Heart right ventricle (tissue), 16 donors: ENCODE measurements around the gene VCAN. TPM values are rescaled to one million over a fixed set of nuclear protein-coding genes. Genes with fewer than 3 reads are reported as not detected.

Experiments
- ATAC-seq, 8 donors: fragments of 200-7000 bp; cut with Tn5 transposase; one replicate each; pipeline ENCODE4 v1.9.1; 2020; ENCODE audit warnings: mild to moderate bottlenecking in 8 of 8, moderate library complexity in 8 of 8, moderate number of reproducible peaks in 1 of 8
- DNase-seq, 2 donors: peaks; one replicate each; pipeline ENCODE4 v3.0.0-alpha.2; 2020
- H3K27ac ChIP-seq, 10 donors: fragments of 200-600 bp; sonication (generic) in 2 of 10; one replicate each; pipeline versions ENCODE4 v1.5.0 to v1.8.0; 2020 to 2022; ENCODE audit warnings: mild to moderate bottlenecking in 3 of 10
- H3K27me3 ChIP-seq, 7 donors: fragments of 200-600 bp; one replicate each; pipeline ENCODE4 v1.8.0; 2021 to 2022; ENCODE audit warnings: mild to moderate bottlenecking in 2 of 7
- H3K36me3 ChIP-seq, 9 donors: fragments of 200-600 bp; sonication (generic) in 1 of 9; one replicate each; pipeline versions ENCODE4 v1.5.0 to v1.8.0; 2020 to 2022; ENCODE audit warnings: mild to moderate bottlenecking in 2 of 9
- H3K4me1 ChIP-seq, 9 donors: fragments of 200-600 bp; sonication (generic) in 1 of 9; one replicate each; pipeline versions ENCODE4 v1.5.0 to v1.8.0; 2020 to 2022; ENCODE audit warnings: mild to moderate bottlenecking in 4 of 9
- H3K4me3 ChIP-seq, 10 donors: fragments of 200-600 bp; sonication (generic) in 2 of 10; one replicate each; pipeline versions ENCODE4 v1.5.0 to v1.8.0; 2020 to 2022; ENCODE audit warnings: mild to moderate bottlenecking in 7 of 10, moderate library complexity in 2 of 10
- H3K9me3 ChIP-seq, 11 donors: fragments of 200-600 bp in 10 of 11; sonication (generic) in 2 of 11; one replicate each; pipeline versions ENCODE4 v1.5.0 to v1.8.0; 2013 to 2022; ENCODE audit warnings: mild to moderate bottlenecking in 2 of 11, control low read depth in 1 of 11, moderate library complexity in 1 of 11
- CTCF ChIP-seq, 9 donors: fragments of 200-600 bp; sonication (generic) in 2 of 9; IDR thresholded peaks; one replicate each; pipeline versions ENCODE4 v1.5.0 to v1.8.0; 2021 to 2022; ENCODE audit warnings: antibody characterized with exemption in 9 of 9, mild to moderate bottlenecking in 5 of 9, moderate library complexity in 1 of 9
- WGBS, 2 donors: extraction: QIAGEN DNeasy Blood & Tissue Kit; methylation state at CpG; one replicate each; pipeline ENCODE4 v1.1.7; 2013; ENCODE audit warnings: inconsistent platforms in 1 of 2; 5-methylcytosine and 5-hydroxymethylcytosine counted together
- intact Hi-C, 10 donors: fragments of 100-400 bp; cut with DNase I; formaldehyde crosslinking; loops; one replicate each; pipeline versions ENCODE4 v1.11.1 to v1.14.2; 2022
- polyA plus RNA-seq, 2 donors: library from polyadenylated mRNA; stranded (reverse); fragments of 200-250 nt; gene quantifications; one replicate each; pipeline ENCODE4 v1.2.3, GENCODE V29; 2013
- total RNA-seq, 10 donors: library from RNA; stranded (reverse); fragmentation: NEBNext Ultra II Directional in 3 of 10; extraction: Animal tissue kit (Norgen Biotek cat#: 25700) in 3 of 10; gene quantifications; one replicate each; pipeline versions ENCODE4 v1.2.1 to v1.2.4, GENCODE V29; 2021 to 2023
- donor health status: Arrhythmogenic right ventricular cardiomyopathy.
- donor health status: ischemic (EF 13 %, LVEDD 7.1; RV severe dilation, severe dysfunction).
- donor health status: healthy with polysubstance abuse.
- donor health status: DM: no; HTN: yes; CAD: no.
- donor health status: DM: no; HTN: no; CAD: no.
- donor health status: ischemic (EF 25% LVEDD 6.9; RV normal size, moderate dysfunction).
- donor health status: ischemic (EF 25% LVEDD 5.7; RV mildly dilated, moderate dysfunction).
- donor health status: healthy.
- donor health status: DM: yes; HTN: yes; CAD: no.
- donor health status: Ischemic cardiomyopathy.
- donor health status: ischemic (EF 35%, LVEDD 5.7; RV mildly dilated, moderate dysfunction).
- donor health status: nonischemic (EF 11% LVEDD 7.7; RV severe dilation, severe dysfunction).
- donor health status: DM: yes; HTN: yes; CAD: no.
- donor health status: PGD.
- donor health status: ischemic (EF 29% LVEDD 5.4; RV normal size, mild dysfunction).
- donor health status: nonischemic (EF 23%, LVEDD 6.1; RV moderate dilation, normal function).

The VCAN gene
- total and polyA plus RNA-seq, 12 donors = 10.6 to 93.7 (median 26.3) TPM

GRCh38 chr5:83474991-83475390 is 3.4 kb downstream of the VCAN start:
- Histone ChIP-seq H3K36me3 (peaks cover 0 to 9% (median 0%) of the 10 kb centered on the region in 9 donors), H3K9me3 (no peaks in the 10 kb centered on the region), H3K27me3 (peaks cover 0 to 70% (median 57%) of the 10 kb centered on the region in 7 donors), H3K27ac (peak overlapping the region; percentile 7 to 86 (median 66)), H3K4me1 (peaks cover 0 to 67% (median 36%) of the 10 kb centered on the region in 9 donors), H3K4me3 (peak overlapping the region in 9 of 10 donors; percentile 33 to 68 (median 59))
- WGBS, 2 donors = 31% methylated on average over 8 of the region's 8 CpGs
- intact Hi-C loops = loop anchor here in 7 of 10 donors (5.0 to 10.0 kb wide), 7 partner anchors 43 to 1123 kb away; no protein-coding TSS in a partner anchor
- DNase-seq (no peak), ATAC-seq (no peak)
- no peak for TF ChIP-seq CTCF (IDR thresholded peaks at IDR 0.05)

- intact Hi-C loops = loop anchor here in 6 of 10 donors (10.0 kb wide), 3 partner anchors 89 to 1121 kb away; no protein-coding TSS in a partner anchor
- H3K27me3 ChIP-seq = peaks cover 0 to 66% (median 53%) of the 10 kb centered on the region in 7 donors
- H3K27ac ChIP-seq = peak overlapping the region in 8 of 10 donors; percentile 15 to 86 (median 76)
- peaks cover 0 to 9% (median 0%) of the 10 kb centered on the region in 9 donors for H3K36me3 ChIP-seq
- H3K4me1 ChIP-seq = peaks cover 0 to 67% (median 36%) of the 10 kb centered on the region in 9 donors
- H3K4me3 ChIP-seq = peak overlapping the region in 7 of 10 donors; percentile 39 to 68 (median 60)
- whole genome bisulfite sequencing, 2 donors = 53 to 56% methylated on average over 5 of the region's 5 CpGs
- ATAC-seq (no peak), DNase-seq (no peak)
- no peaks in the 10 kb centered on the region for H3K9me3 ChIP-seq
- no peak for TF ChIP-seq CTCF (IDR thresholded peaks at IDR 0.05)
These were observed 3.9 kb downstream of the VCAN start for GRCh38 chr5:83475391-83475863.

- peak overlapping the region in 4 of 10 donors; percentile 74 to 86 (median 80) for H3K27ac ChIP-seq
- H3K4me1 ChIP-seq = peaks cover 0 to 62% (median 28%) of the 10 kb centered on the region in 9 donors
- H3K9me3 ChIP-seq = no peaks in the 10 kb centered on the region
- no peak for ATAC-seq
- H3K4me3 ChIP-seq = peak overlapping the region in 2 of 10 donors; percentile 58 to 68
- DNase-seq = no peak
- peaks cover 0 to 11% (median 0%) of the 10 kb centered on the region in 9 donors for H3K36me3 ChIP-seq
- peaks cover 0 to 58% (median 45%) of the 10 kb centered on the region in 7 donors for H3K27me3 ChIP-seq
- TF ChIP-seq CTCF (IDR thresholded peaks at IDR 0.05) = no peak
- intact Hi-C loops = loop anchor here in 6 of 10 donors (10.0 kb wide), 3 partner anchors 89 to 1121 kb away; no protein-coding TSS in a partner anchor
- 74 to 80% methylated on average over 5 of the region's 5 CpGs for WGBS, 2 donors
These were observed 4.6 kb downstream of the VCAN start for GRCh38 chr5:83475935-83476814.

GRCh38 chr5:83482961-83483360 is 11.4 kb downstream of the VCAN start:
- peaks cover 0 to 10% (median 0%) of the 10 kb centered on the region in 9 donors for H3K4me1 ChIP-seq
- no peak for DNase-seq
- no peak for TF ChIP-seq CTCF (IDR thresholded peaks at IDR 0.05)
- no peak overlapping the region for H3K27ac ChIP-seq
- no peak for ATAC-seq
- H3K36me3 ChIP-seq = peaks cover 0 to 69% (median 0%) of the 10 kb centered on the region in 9 donors
- no peaks in the 10 kb centered on the region for H3K9me3 ChIP-seq
- peaks cover 0 to 9% (median 1%) of the 10 kb centered on the region in 7 donors for H3K27me3 ChIP-seq
- no peak overlapping the region for H3K4me3 ChIP-seq
- intact Hi-C loops = no loop called here
- 95 to 96% methylated on average over 1 of the region's 1 CpG for WGBS, 2 donors
